SK-N-SH (cell line): ENCODE results near the gene MAD1L1. TPM values are rescaled to one million over a fixed set of nuclear protein-coding genes. Genes with fewer than 3 reads are reported as not detected.

Experiments used
- CTCF ChIA-PET: fragments of 300-600, 350-600 bp; formaldehyde crosslinking; extraction: SDS; loops from one replicate; lab custom pipeline; 2021; lab: Yijun Ruan, JAX
- POLR2A ChIA-PET: fragments of 350-600 bp; sonication (Branson Sonifier 250); formaldehyde crosslinking; extraction: SDS; loops from one replicate; lab custom pipeline; 2020; ENCODE audit warnings: antibody characterized with exemption, inconsistent platforms; lab: Yijun Ruan, JAX
- DNase-seq: peaks from one replicate; pipeline ENCODE4 v3.0.0; 2012
- H2AFZ ChIP-seq: fragments of 200-600 bp; sonication (generic); 2 replicates; pipeline ENCODE4 v1.8.1; 2016; ENCODE audit warnings: antibody characterized with exemption, mild to moderate bottlenecking, low read depth
- H3F3A ChIP-seq: fragments of 200-600 bp; sonication (generic); replicated peaks from 2 replicates; pipeline ENCODE3; 2016; ENCODE audit warnings: antibody characterized with exemption, mild to moderate bottlenecking; ENCODE audit not compliant: insufficient read depth
- H3K27ac ChIP-seq, 2 experiments: fragments of 200-500 bp in 1 of 2; fragments of 200-600 bp in 1 of 2; sonication (Bioruptor generic) in 1 of 2; sonication (generic), shearing (Covaris generic) in 1 of 2; 2 replicates each; pipeline versions ENCODE4 v1.5.1 to v1.6.1; 2014 to 2016; ENCODE audit warnings: low read depth in 2 of 2, inconsistent platforms in 1 of 2, low read length in 1 of 2, mild to moderate bottlenecking in 1 of 2, mixed read lengths in 1 of 2
- H3K27me3 ChIP-seq: fragments of 200-600 bp; sonication (generic), shearing (Covaris generic); 2 replicates; pipeline ENCODE4 v1.6.1; 2016; ENCODE audit warnings: mixed run types; ENCODE audit not compliant: insufficient read depth
- H3K36me3 ChIP-seq, 2 experiments: fragments of 200-500 bp in 1 of 2; fragments of 200-600 bp in 1 of 2; sonication (Bioruptor generic) in 1 of 2; sonication (generic) in 1 of 2; replicated peaks in 1 of 2; 2 replicates each; pipeline versions ENCODE3 to v1.5.1; 2014 to 2016; ENCODE audit warnings: low read length in 1 of 2, mild to moderate bottlenecking in 1 of 2; ENCODE audit not compliant: insufficient read depth in 2 of 2, control insufficient read depth in 1 of 2
- H3K4me1 ChIP-seq, 2 experiments: fragments of 200-500 bp in 1 of 2; fragments of 200-600 bp in 1 of 2; sonication (Bioruptor generic) in 1 of 2; sonication (generic), shearing (Covaris generic) in 1 of 2; 2 replicates each; pipeline versions ENCODE4 v1.5.1 to v1.6.1; 2014 to 2016; ENCODE audit warnings: low read depth in 1 of 2, low read length in 1 of 2, mixed run types in 1 of 2; ENCODE audit not compliant: insufficient read depth in 2 of 2, control insufficient read depth in 1 of 2
- H3K4me2 ChIP-seq: fragments of 200-600 bp; sonication (generic), shearing (Covaris generic); 2 replicates; pipeline ENCODE4 v1.6.1; 2017; ENCODE audit warnings: mixed run types
- H3K4me3 ChIP-seq, 2 experiments: fragments of 200-500 bp in 1 of 2; fragments of 200-600 bp in 1 of 2; sonication (Bioruptor generic) in 1 of 2; sonication (generic), shearing (Covaris generic) in 1 of 2; 2 replicates each; pipeline versions ENCODE4 v1.5.1 to v1.8.1; 2014 to 2016; ENCODE audit warnings: low read depth in 2 of 2, inconsistent platforms in 1 of 2, low read length in 1 of 2, mild to moderate bottlenecking in 1 of 2, mixed read lengths in 1 of 2, moderate library complexity in 1 of 2
- H3K79me2 ChIP-seq: fragments of 200-600 bp; sonication (generic); 2 replicates; pipeline ENCODE4 v1.8.1; 2017; ENCODE audit warnings: mild to moderate bottlenecking; ENCODE audit not compliant: insufficient read depth
- H3K9ac ChIP-seq: fragments of 200-600 bp; sonication (generic); 2 replicates; pipeline ENCODE4 v1.6.1; 2017; ENCODE audit warnings: mixed run types
- H3K9me2 ChIP-seq: fragments of 200-600 bp; sonication (generic); 2 replicates; pipeline ENCODE4 v1.6.1; 2017; ENCODE audit warnings: mixed run types
- H3K9me3 ChIP-seq: fragments of 200-600 bp; sonication (generic); 2 replicates; pipeline ENCODE4 v1.6.1; 2017; ENCODE audit warnings: mixed run types, mild to moderate bottlenecking, moderate library complexity
- H4K20me1 ChIP-seq: fragments of 200-600 bp; sonication (generic); 2 replicates; pipeline ENCODE4 v1.6.1; 2017; ENCODE audit warnings: mild to moderate bottlenecking, mixed run types; ENCODE audit not compliant: insufficient read depth
- CHD2 ChIP-seq: fragments of 150-350 bp; IDR thresholded peaks from 2 replicates; pipeline ENCODE4 v1.6.1; 2018; ENCODE audit warnings: low read length; ENCODE audit not compliant: partially characterized antibody
- EZH2phosphoT487 ChIP-seq: fragments of 200-600 bp; sonication (generic); IDR thresholded peaks from 2 replicates; pipeline ENCODE4 v1.6.1; 2017; ENCODE audit warnings: low read depth, mixed run types, mild to moderate bottlenecking, antibody characterized with exemption, moderate library complexity, borderline replicate concordance
- FOSL2 ChIP-seq: IDR thresholded peaks from 2 replicates; pipeline ENCODE4 v1.4.0; 2012; ENCODE audit warnings: low read depth, mild to moderate bottlenecking, moderate library complexity, borderline replicate concordance
- FOXM1 ChIP-seq: IDR thresholded peaks from 2 replicates; pipeline ENCODE4 v1.4.0; 2012; ENCODE audit warnings: low read depth, mild to moderate bottlenecking
- GABPA ChIP-seq: IDR thresholded peaks from 2 replicates; pipeline ENCODE4 v1.4.0; 2012; ENCODE audit warnings: low read depth, mild to moderate bottlenecking
- GATA2 ChIP-seq: sonication (generic); formaldehyde crosslinking; IDR thresholded peaks from 2 replicates; pipeline ENCODE4 v1.5.0; 2020; ENCODE audit warnings: mild to moderate bottlenecking, missing genetic modification reagents
- MXI1 ChIP-seq: IDR thresholded peaks from 2 replicates; pipeline ENCODE4 v1.6.1; 2012; ENCODE audit warnings: mild to moderate bottlenecking, low read depth, low read length, improper control_type of control experiment
- NFIC ChIP-seq: IDR thresholded peaks from 2 replicates; pipeline ENCODE4 v1.4.0; 2012; ENCODE audit warnings: borderline replicate concordance
- PBX3 ChIP-seq: IDR thresholded peaks from 2 replicates; pipeline ENCODE4; 2012
- RAD21 ChIP-seq: IDR thresholded peaks from 2 replicates; pipeline ENCODE4 v1.6.1; 2012; ENCODE audit warnings: mild to moderate bottlenecking, low read length
- RXRA ChIP-seq: IDR thresholded peaks from 2 replicates; pipeline ENCODE4 v1.4.0; 2012; ENCODE audit warnings: low read depth, mild to moderate bottlenecking, borderline replicate concordance
- TAF1 ChIP-seq: IDR thresholded peaks from 2 replicates; pipeline ENCODE4 v1.6.1; 2012; ENCODE audit warnings: low read depth, mild to moderate bottlenecking, low read length, moderate library complexity, borderline replicate concordance
- USF1 ChIP-seq: IDR thresholded peaks from 2 replicates; pipeline ENCODE4 v1.4.0; 2012; ENCODE audit warnings: low read depth, borderline replicate concordance
- USF2 ChIP-seq: fragments of 150-350 bp; IDR thresholded peaks from 2 replicates; pipeline ENCODE4 v1.6.1; 2017; ENCODE audit warnings: antibody characterized with exemption, low read length, low read depth, borderline replicate concordance
- WGBS: methylation state at CpG from one replicate; pipeline ENCODE4 v1.1.6; 2017; ENCODE audit warnings: low lambda C conversion rate; 5-methylcytosine and 5-hydroxymethylcytosine counted together
- polyA plus RNA-seq, 3 experiments: library from polyadenylated mRNA; depleted of rRNA; stranded (reverse); fragments of >200 nt; gene quantifications; 2 replicates each; pipeline ENCODE4 v1.2.3, GENCODE V29; 2012

Gene MAD1L1
- polyA plus RNA-seq, 1 of the 3 experiments (the other 2 are of a cell fraction) = 46.2 TPM

- Histone ChIP-seq H3K4me2 (no peak overlapping the region), H3F3A (no peaks in the 10 kb centered on the region), H3K4me3 (no peak overlapping the region), H3K27ac (peak overlapping the region in 1 of 2 experiments; percentile 5; a peak in 1 of 4 replicates), H3K9me2 (no peaks in the 10 kb centered on the region), H3K9ac (no peak overlapping the region), H3K79me2 (no peaks in the 10 kb centered on the region), H2AFZ (no peak overlapping the region), H3K9me3 (no peaks in the 10 kb centered on the region), H3K4me1 (peaks cover 0 to 45% of the 10 kb centered on the region in 2 experiments; a peak in 1 of 4 replicates), H3K36me3 (no peaks in the 10 kb centered on the region), H3K27me3 (no peaks in the 10 kb centered on the region), H4K20me1 (no peaks in the 10 kb centered on the region)
- TF ChIP-seq EZH2phosphoT487 (no peak), NFIC (no peak), CHD2 (no peak)
- no peak for DNase-seq
- POLR2A ChIA-PET = no interaction called here
- 93% methylated on average over 13 of the region's 13 CpGs for WGBS
- CTCF ChIA-PET = interaction anchor here (0.6 to 1.4 kb wide), 7 partner anchors 8 to 487 kb away, joined by 3 to 5 read pairs (median 3); no protein-coding TSS in a partner anchor
Measured at GRCh38 chr7:1993031-1993695, 239.6 kb downstream of the MAD1L1 start.

GRCh38 chr7:1992554-1992953 is 240.2 kb downstream of the MAD1L1 start:
- POLR2A ChIA-PET = no interaction called here
- Histone ChIP-seq H3K4me1 (peaks cover 0 to 43% of the 10 kb centered on the region in 2 experiments; a peak in 1 of 4 replicates), H3K36me3 (no peaks in the 10 kb centered on the region), H3K4me2 (no peak overlapping the region), H4K20me1 (no peaks in the 10 kb centered on the region), H3K9me2 (no peaks in the 10 kb centered on the region), H3K9ac (no peak overlapping the region), H3K27me3 (no peaks in the 10 kb centered on the region), H3K4me3 (no peak overlapping the region), H3K79me2 (no peaks in the 10 kb centered on the region), H3K27ac (no peak overlapping the region), H3F3A (no peaks in the 10 kb centered on the region), H2AFZ (no peak overlapping the region), H3K9me3 (no peaks in the 10 kb centered on the region)
- DNase-seq = no peak
- CTCF ChIA-PET = interaction anchor here (0.6 to 1.4 kb wide), 6 partner anchors 8 to 487 kb away, joined by 3 to 4 read pairs (median 3); no protein-coding TSS in a partner anchor
- WGBS = 79% methylated on average over 6 of the region's 6 CpGs
- TF ChIP-seq FOSL2 = no peak
- TF ChIP-seq MXI1 = no peak
- TF ChIP-seq RAD21 = peak; percentile 25; the same call in 1 of the 2 replicates
- TF ChIP-seq RXRA = no peak
- TF ChIP-seq FOXM1 = no peak

- 92% methylated on average over 23 of the region's 24 CpGs for WGBS
- Histone ChIP-seq H3K9ac (no peak overlapping the region), H4K20me1 (no peaks in the 10 kb centered on the region), H3K9me3 (no peaks in the 10 kb centered on the region), H3K9me2 (no peaks in the 10 kb centered on the region), H3K4me3 (no peak overlapping the region), H3K27ac (peak overlapping the region in 1 of 2 experiments; percentile 29; a peak in 1 of 4 replicates), H3K36me3 (peaks cover 0 to 3% of the 10 kb centered on the region in 2 experiments), H3K79me2 (no peaks in the 10 kb centered on the region), H3K4me2 (no peak overlapping the region), H3K27me3 (no peaks in the 10 kb centered on the region), H3F3A (no peaks in the 10 kb centered on the region), H3K4me1 (peaks cover 0 to 42% of the 10 kb centered on the region in 2 experiments; a peak in 1 of 4 replicates), H2AFZ (no peak overlapping the region)
- no peak for TF ChIP-seq GATA2 (CRISPR knock-in tag)
- TF ChIP-seq USF2 = no peak
- TF ChIP-seq PBX3 = no peak
- TF ChIP-seq GABPA = no peak
- no peak for TF ChIP-seq TAF1
- no peak for TF ChIP-seq MXI1
- no peak for TF ChIP-seq NFIC
- TF ChIP-seq USF1 = no peak
- TF ChIP-seq CHD2 = no peak
- DNase-seq = no peak
- ChIA-PET POLR2A (no interaction called here), CTCF (interaction anchor here (1.0 kb wide), 1 partner anchor 67 kb away, joined by 3 read pairs; no protein-coding TSS in a partner anchor)
Measured at GRCh38 chr7:1990001-1990670, 242.6 kb downstream of the MAD1L1 start.
